H1 (cell line): ENCODE results near the gene DCUN1D2. TPM values are rescaled to one million over a fixed set of nuclear protein-coding genes. Genes with fewer than 3 reads are reported as not detected.

Source experiments
- CTCF ChIA-PET: fragments of 300-600 bp; sonication (Branson Sonifier 250); formaldehyde crosslinking; loops from one replicate; lab custom pipeline; 2021; ENCODE audit not compliant: partially characterized antibody; lab: Charles Lee
- POLR2A ChIA-PET: fragments of 300-600 bp; sonication (Branson Sonifier 250); formaldehyde crosslinking; loops from one replicate; lab custom pipeline; 2021; ENCODE audit warnings: inconsistent platforms; ENCODE audit not compliant: partially characterized antibody; lab: Charles Lee
- DNase-seq, 2 experiments: peaks; one replicate each; pipeline versions ENCODE4 v3.0.0 to v3.0.0-alpha.2; 2010 to 2022; ENCODE audit warnings: low spot score in 2 of 2, low read depth in 1 of 2, mixed read lengths in 1 of 2
- FAIRE-seq: peaks from 2 replicates; lab custom pipeline; 2011; peaks lifted over from hg19 to GRCh38; lab: Jason Lieb, UNC
- H2AFZ ChIP-seq: 2 replicates; pipeline ENCODE4 v1.8.1; 2012; ENCODE audit warnings: low read length, inconsistent platforms
- H2AK5ac ChIP-seq: 2 replicates; pipeline ENCODE4 v1.6.1; 2013; ENCODE audit warnings: low read depth, low read length
- H2BK120ac ChIP-seq: replicated peaks from 2 replicates; pipeline ENCODE3; 2013; ENCODE audit warnings: low read depth, low read length, inconsistent platforms
- H2BK12ac ChIP-seq: 2 replicates; pipeline ENCODE4 v1.6.1; 2013; ENCODE audit warnings: low read depth, low read length
- H2BK15ac ChIP-seq: 2 replicates; pipeline ENCODE4 v1.6.1; 2013; ENCODE audit warnings: low read length
- H2BK20ac ChIP-seq: 2 replicates; pipeline ENCODE4 v1.6.1; 2013; ENCODE audit warnings: low read length
- H2BK5ac ChIP-seq: 2 replicates; pipeline ENCODE4 v1.6.1; 2013; ENCODE audit warnings: low read depth, low read length
- H3K14ac ChIP-seq: 2 replicates; pipeline ENCODE4 v1.6.1; 2013; ENCODE audit warnings: inconsistent platforms; ENCODE audit not compliant: insufficient read length
- H3K18ac ChIP-seq: 2 replicates; pipeline ENCODE4 v1.6.1; 2013; ENCODE audit warnings: low read length; ENCODE audit errors: extremely low read depth
- H3K23ac ChIP-seq: 2 replicates; pipeline ENCODE4 v1.6.1; 2013; ENCODE audit warnings: inconsistent platforms; ENCODE audit not compliant: insufficient read length
- H3K23me2 ChIP-seq: 2 replicates; pipeline ENCODE4 v1.6.1; 2013; ENCODE audit warnings: low read depth, low read length
- H3K27ac ChIP-seq: 2 replicates; pipeline ENCODE4 v1.6.1; 2011; ENCODE audit warnings: low read depth, low read length, inconsistent platforms
- H3K27me3 ChIP-seq, 4 experiments: replicated peaks in 1 of 4; 1 replicate in 1 of 4; 2 replicates in 3 of 4; pipeline versions ENCODE4 v1.6.1 to v1.8.1; 2011 to 2013; ENCODE audit warnings: low read length in 3 of 4, mild to moderate bottlenecking in 3 of 4, inconsistent platforms in 2 of 4, mixed read lengths in 2 of 4, moderate library complexity in 1 of 4; ENCODE audit not compliant: control insufficient read depth in 3 of 4, insufficient read depth in 3 of 4; ENCODE audit errors: extremely low read depth in 1 of 4
- H3K36me3 ChIP-seq, 4 experiments: 2 replicates each; pipeline versions ENCODE4 v1.6.1 to v1.8.1; 2011 to 2013; ENCODE audit warnings: mild to moderate bottlenecking in 4 of 4, low read length in 3 of 4, moderate library complexity in 2 of 4, control low read depth in 1 of 4, inconsistent platforms in 1 of 4; ENCODE audit not compliant: insufficient read depth in 4 of 4, control insufficient read depth in 2 of 4
- H3K4ac ChIP-seq: replicated peaks from 2 replicates; pipeline ENCODE3; 2013; ENCODE audit warnings: low read length, low read depth, mixed read lengths, inconsistent platforms; ENCODE audit not compliant: insufficient read length
- H3K4me1 ChIP-seq, 4 experiments: replicated peaks in 1 of 4; 1 replicate in 1 of 4; 2 replicates in 3 of 4; pipeline versions ENCODE4 v1.6.1 to v1.8.1; 2011 to 2013; ENCODE audit warnings: low read length in 3 of 4, inconsistent platforms in 2 of 4, mixed read lengths in 1 of 4; ENCODE audit not compliant: insufficient read depth in 4 of 4, control insufficient read depth in 3 of 4
- H3K4me2 ChIP-seq, 2 experiments: 2 replicates each; pipeline versions ENCODE4 v1.6.1 to v1.8.1; 2011 to 2013; ENCODE audit warnings: low read depth in 2 of 2, low read length in 2 of 2, control low read depth in 1 of 2, inconsistent platforms in 1 of 2, mild to moderate bottlenecking in 1 of 2; ENCODE audit not compliant: insufficient read depth in 1 of 2
- H3K4me3 ChIP-seq, 4 experiments: fragments of 200-600, 300-600 bp in 1 of 4; sonication (generic), shearing (Covaris generic), sonication (Bioruptor Twin) in 1 of 4; 2 replicates each; pipeline versions ENCODE4 v1.5.1 to v1.8.1; 2011 to 2016; ENCODE audit warnings: low read length in 4 of 4, low read depth in 3 of 4, control low read depth in 2 of 4, inconsistent platforms in 2 of 4, mild to moderate bottlenecking in 2 of 4, mixed read lengths in 1 of 4, moderate library complexity in 1 of 4; ENCODE audit not compliant: insufficient read depth in 2 of 4; ENCODE audit errors: extremely low read depth in 1 of 4
- H3K56ac ChIP-seq: replicated peaks from 2 replicates; pipeline ENCODE3; 2013; ENCODE audit warnings: low read depth, mild to moderate bottlenecking, mixed read lengths, low read length, inconsistent platforms; ENCODE audit not compliant: insufficient read length
- H3K79me1 ChIP-seq: 2 replicates; pipeline ENCODE4 v1.6.1; 2013; ENCODE audit warnings: low read depth, low read length, control low read depth
- H3K79me2 ChIP-seq, 2 experiments: 2 replicates each; pipeline versions ENCODE4 v1.6.1 to v1.8.1; 2012 to 2013; ENCODE audit warnings: low read length in 2 of 2, mild to moderate bottlenecking in 2 of 2, inconsistent platforms in 1 of 2; ENCODE audit not compliant: insufficient read depth in 2 of 2, control insufficient read depth in 1 of 2
- H3K9ac ChIP-seq, 4 experiments: replicated peaks in 1 of 4; 1 replicate in 1 of 4; 2 replicates in 3 of 4; pipeline versions ENCODE4 v1.6.1 to v1.8.1; 2011 to 2013; ENCODE audit warnings: low read depth in 3 of 4, low read length in 3 of 4, control low read depth in 2 of 4, mild to moderate bottlenecking in 2 of 4, moderate library complexity in 2 of 4, inconsistent platforms in 1 of 4; ENCODE audit errors: extremely low read depth in 1 of 4
- H3K9me3 ChIP-seq, 2 experiments: 2 replicates each; pipeline versions ENCODE4 v1.6.1 to v1.8.1; 2012 to 2013; ENCODE audit warnings: mild to moderate bottlenecking in 2 of 2, moderate library complexity in 2 of 2, control low read depth in 1 of 2, inconsistent platforms in 1 of 2, low read depth in 1 of 2, low read length in 1 of 2, mixed read lengths in 1 of 2; ENCODE audit not compliant: insufficient read depth in 2 of 2
- H4K20me1 ChIP-seq, 2 experiments: replicated peaks in 1 of 2; 2 replicates each; pipeline versions ENCODE3 to v1.8.1; 2011 to 2013; ENCODE audit warnings: inconsistent platforms in 2 of 2, low read length in 2 of 2, mild to moderate bottlenecking in 1 of 2; ENCODE audit not compliant: insufficient read depth in 2 of 2, control insufficient read depth in 1 of 2
- H4K5ac ChIP-seq: 2 replicates; pipeline ENCODE4 v1.6.1; 2013; ENCODE audit warnings: low read length, low read depth, mixed read lengths, inconsistent platforms; ENCODE audit not compliant: insufficient read length
- H4K8ac ChIP-seq: 2 replicates; pipeline ENCODE4 v1.8.0; 2013; ENCODE audit warnings: mild to moderate bottlenecking, moderate library complexity, low read length, inconsistent platforms; ENCODE audit not compliant: insufficient read depth; ENCODE audit errors: extremely low read depth
- H4K91ac ChIP-seq: replicated peaks from 2 replicates; pipeline ENCODE3; 2013; ENCODE audit warnings: low read length, mixed read lengths, inconsistent platforms; ENCODE audit not compliant: insufficient read length
- GABPA ChIP-seq: IDR thresholded peaks from 2 replicates; pipeline ENCODE4 v1.6.1; 2011; ENCODE audit warnings: mild to moderate bottlenecking, low read length, moderate library complexity, borderline replicate concordance; ENCODE audit not compliant: insufficient read depth
- SP2 ChIP-seq: IDR thresholded peaks from 2 replicates; pipeline ENCODE4 v1.6.1; 2012; ENCODE audit warnings: mild to moderate bottlenecking, low read length, inconsistent platforms
- SRF ChIP-seq: IDR thresholded peaks from 2 replicates; pipeline ENCODE4 v1.6.1; 2011; ENCODE audit warnings: mild to moderate bottlenecking, low read depth, low read length, moderate library complexity
- ZNF274 ChIP-seq: IDR thresholded peaks from 2 replicates; pipeline ENCODE4 v1.7.0; 2012; ENCODE audit warnings: low read length, borderline replicate concordance; ENCODE audit errors: extremely low read depth
- WGBS, 2 experiments: shearing (Covaris generic) in 1 of 2; methylation state at CpG; one replicate each; pipeline versions ENCODE4 v1.1.6 to v1.1.7; 2013 to 2015; ENCODE audit warnings: low lambda C conversion rate in 2 of 2, mixed read lengths in 2 of 2, inconsistent platforms in 1 of 2, low coverage in 1 of 2, missing lambda C conversion rate in 1 of 2; ENCODE audit not compliant: insufficient replicate concordance in 2 of 2, insufficient coverage in 1 of 2, insufficient read length in 1 of 2; ENCODE audit errors: extremely low coverage in 1 of 2, missing lambda C conversion rate in 1 of 2; 5-methylcytosine and 5-hydroxymethylcytosine counted together
- polyA plus RNA-seq, 7 experiments: library from polyadenylated mRNA; depleted of rRNA in 3 of 7; stranded (reverse) in 5 of 7; unstranded in 2 of 7; fragments of >200 nt in 5 of 7; fragments of 200-250 nt in 2 of 7; gene quantifications; 1 replicate in 5 of 7; 2 replicates in 1 of 7; 4 replicates in 1 of 7; pipeline versions ENCODE4 v1.2.1 to v1.2.3, GENCODE V29; 2011 to 2013; ENCODE audit warnings: missing spikeins in 2 of 7, mixed read lengths in 2 of 7
- total RNA-seq: library from RNA; stranded (reverse); fragmentation: NEBNext Ultra II Directional; extraction: Animal tissue kit (Norgen Biotek cat#: 25700); gene quantifications from 2 replicates; pipeline ENCODE4 v1.2.1, GENCODE V29; 2021

The DCUN1D2 gene
- total and polyA plus RNA-seq, 2 of the 8 experiments (the other 6 are each of a cell fraction or from before 2014, with no cell fraction given): 19.5 to 35.3 TPM

DNA sequence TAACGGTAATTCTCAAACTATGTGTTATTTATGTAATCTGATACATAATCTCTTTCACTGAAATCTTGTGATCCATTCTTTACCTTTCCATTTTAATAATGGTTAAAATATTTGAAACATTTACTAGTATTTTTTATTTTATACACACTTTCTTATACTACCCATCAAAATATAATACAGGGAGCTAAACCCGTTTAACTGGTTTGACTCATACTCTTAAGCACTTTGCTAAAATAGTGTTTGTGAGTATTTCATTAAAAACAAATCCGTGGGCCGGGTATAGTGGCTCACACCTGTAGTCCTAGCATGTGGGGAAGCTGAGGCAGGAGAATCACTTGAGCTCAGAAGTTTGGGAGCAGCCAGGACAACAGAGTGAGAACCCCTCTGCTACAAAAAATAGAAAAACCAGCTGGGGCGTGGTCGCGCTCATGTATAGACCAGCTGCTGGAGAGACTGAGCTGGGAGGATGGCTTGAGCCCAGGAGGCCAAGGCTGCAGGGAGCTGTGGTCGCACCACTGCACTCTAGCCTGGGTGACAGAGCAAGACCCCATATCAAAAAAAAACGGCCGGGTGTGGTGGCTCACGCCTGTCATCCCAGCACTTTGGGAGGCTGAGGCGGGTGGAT is 43.8 kb upstream of the DCUN1D2 start:
- Histone ChIP-seq H3K23me2 (peaks cover 2% of the 10 kb centered on the region), H2BK20ac (no peak overlapping the region), H2BK120ac (no peak overlapping the region), H3K4me2 (no peak overlapping the region), H3K79me2 (no peaks in the 10 kb centered on the region), H2BK15ac (no peak overlapping the region), H4K5ac (no peak overlapping the region), H3K36me3 (peaks cover 0 to 9% (median 7%) of the 10 kb centered on the region in 4 experiments; a peak in 6 of 8 replicates), H4K8ac (no peak overlapping the region), H2BK5ac (no peak overlapping the region), H3K9me3 (no peaks in the 10 kb centered on the region), H3K27ac (no peak overlapping the region), H3K56ac (no peak overlapping the region), H3K4me3 (no peak overlapping the region), H4K20me1 (peaks cover 8 to 17% of the 10 kb centered on the region in 2 experiments), H3K23ac (no peak overlapping the region), H3K79me1 (peaks cover 6% of the 10 kb centered on the region), H2BK12ac (no peak overlapping the region), H4K91ac (no peak overlapping the region), H3K27me3 (no peaks in the 10 kb centered on the region; a peak in 1 of 7 replicates), H3K14ac (no peak overlapping the region), H2AFZ (no peak overlapping the region), H3K9ac (no peak overlapping the region), H3K18ac (no peak overlapping the region), H3K4me1 (peaks cover 0 to 14% (median 9%) of the 10 kb centered on the region in 4 experiments; a peak in 6 of 7 replicates), H2AK5ac (no peak overlapping the region), H3K4ac (no peak overlapping the region)
- DNase-seq (no peak), FAIRE-seq (no peak)
- 98% methylated on average over 12 of the region's 12 CpGs; no CpG with 5 or more reads in 1 of the 2 experiments for WGBS, 2 experiments
- CTCF ChIA-PET: interaction anchor here (1.1 to 3.4 kb wide), 3 partner anchors 8 to 30 kb away, joined by 3 to 11 read pairs (median 3); no protein-coding TSS in a partner anchor
- POLR2A ChIA-PET: interaction anchor here (1.2 to 1.3 kb wide), 2 partner anchors 44 to 46 kb away, joined by 3 to 4 read pairs; partner anchors contain the start of gene DCUN1D2
- TF ChIP-seq SRF: no peak
- TF ChIP-seq GABPA: no peak
- no peak for TF ChIP-seq ZNF274
- no peak for TF ChIP-seq SP2
